22Rv1 (cell line): ENCODE measurements around the gene CEP85.

ENCODE experiments used
- CTCF ChIP-seq: fragments of 450-650 bp; IDR thresholded peaks from 2 replicates; pipeline ENCODE4 v1.5.1; 2017; ENCODE audit warnings: mild to moderate bottlenecking
- ZFX ChIP-seq: fragments of 450-650 bp; IDR thresholded peaks from 2 replicates; pipeline ENCODE4 v1.6.1; 2017; ENCODE audit warnings: antibody characterized with exemption, borderline replicate concordance

DNA sequence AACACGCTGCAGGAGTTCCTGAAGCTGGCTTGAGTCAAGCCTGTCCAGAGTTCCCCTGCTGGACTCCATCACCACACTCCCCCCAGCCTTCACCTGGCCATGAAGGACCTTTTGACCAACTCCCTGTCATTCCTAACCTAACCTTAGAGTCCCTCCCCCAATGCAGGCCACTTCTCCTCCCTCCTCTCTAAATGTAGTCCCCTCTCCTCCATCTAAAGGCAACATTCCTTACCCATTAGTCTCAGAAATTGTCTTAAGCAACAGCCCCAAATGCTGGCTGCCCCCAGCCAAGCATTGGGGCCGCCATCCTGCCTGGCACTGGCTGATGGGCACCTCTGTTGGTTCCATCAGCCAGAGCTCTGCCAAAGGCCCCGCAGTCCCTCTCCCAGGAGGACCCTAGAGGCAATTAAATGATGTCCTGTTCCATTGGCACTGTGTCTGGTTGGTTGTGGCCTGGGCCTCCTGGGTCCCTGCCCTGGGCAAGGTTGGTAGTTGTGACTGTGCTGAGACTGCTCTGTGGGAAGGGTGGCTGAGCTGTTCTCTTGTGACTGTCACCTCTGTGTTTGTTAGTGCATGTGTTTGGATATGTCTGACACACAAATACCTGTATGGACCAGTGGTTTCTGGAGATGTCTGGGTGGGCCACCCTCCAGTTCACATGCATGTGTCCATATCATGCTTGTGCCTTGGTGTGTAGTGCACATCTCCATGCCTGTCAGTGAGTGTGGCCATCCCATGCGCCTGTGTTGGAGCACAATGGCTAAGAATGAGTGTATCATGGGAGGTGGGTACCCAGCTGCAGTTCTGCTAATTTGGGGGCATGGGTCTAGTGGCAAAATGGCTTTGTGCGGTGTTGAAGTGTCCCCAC, 47.3 kb downstream of the CEP85 start:
- TF ChIP-seq CTCF, result no peak
- no peak for TF ChIP-seq ZFX
